ENCODE measurements around the gene TXNRD2. TPM values are rescaled to one million over a fixed set of nuclear protein-coding genes. Genes with fewer than 3 reads are reported as not detected.

Gene TXNRD2
- total and polyA plus RNA-seq, 2 of the 4 experiments (the other 2 are of a cell fraction) = 15.6 to 25.7 TPM

GRCh38 chr22:19911540-19912270, 29.9 kb downstream of the TXNRD2 start (continued):
- no peak for TF ChIP-seq ELK1 (IDR thresholded peaks at IDR 0.05; ENCODE audit: borderline replicate concordance, low read depth, low read length)

GRCh38 chr22:19910180-19910744, 31.4 kb downstream of the TXNRD2 start:
- in situ Hi-C loops (cut with MboI; ENCODE audit: low sequenced_read_pairs) = loop anchor here (5.0 kb wide), 1 partner anchor 178 kb away; no protein-coding TSS in a partner anchor
- Histone ChIP-seq H2BK120ac (ENCODE audit: low read depth, low read length) (no peak overlapping the region; the same call in 1 of the 2 replicates), H3K9me1 (ENCODE audit: insufficient read depth, low read length) (peaks cover 6% of the 10 kb centered on the region; the same call in 1 of the 2 replicates), H2AK9ac (replicated peaks; ENCODE audit: low read depth, low read length, poor library complexity) (no peak overlapping the region), H2BK15ac (ENCODE audit: low read depth, low read length) (no peak overlapping the region), H3K18ac (ENCODE audit: low read depth, low read length) (no peak overlapping the region), H2AK5ac (ENCODE audit: low read depth, low read length) (no peak overlapping the region), H3K9ac (ENCODE audit: low read depth, low read length) (no peak overlapping the region), H3K4me3 (ENCODE audit: insufficient read depth, low read depth, low read length) (no peak overlapping the region), H3K4me2 (ENCODE audit: low read depth, low read length) (no peak overlapping the region), H2BK20ac (ENCODE audit: low read depth, low read length) (no peak overlapping the region), H3K79me1 (ENCODE audit: low read depth in 1 of 2, low read length in 2 of 2) (peaks cover 0 to 7% of the 10 kb centered on the region in 2 experiments; a peak in 2 of 4 replicates), H2AFZ (replicated peaks; ENCODE audit: low read length, poor library complexity) (peak overlapping the region; percentile 80), H4K5ac (ENCODE audit: low read depth, low read length) (no peak overlapping the region), H3K4me1 (ENCODE audit: control insufficient read depth, insufficient read depth, low read length) (peaks cover 6% of the 10 kb centered on the region), H3K27me3 (ENCODE audit: control insufficient read depth, insufficient read depth, low read length) (no peaks in the 10 kb centered on the region), H2BK5ac (ENCODE audit: low read depth, low read length, poor library complexity, severe bottlenecking) (no peak overlapping the region), H3K56ac (ENCODE audit: extremely low read depth, insufficient read depth, low read length) (no peak overlapping the region), H3K36me3 (ENCODE audit: control insufficient read depth, insufficient read depth, low read length) (peaks cover 21% of the 10 kb centered on the region), H3K23ac (ENCODE audit: low read depth, low read length) (no peak overlapping the region), H3K14ac (replicated peaks; ENCODE audit: low read depth, low read length) (no peak overlapping the region), H4K20me1 (ENCODE audit: insufficient read depth, low read length) (no peaks in the 10 kb centered on the region), H4K91ac (ENCODE audit: insufficient read depth, low read depth, low read length) (no peak overlapping the region), H3K27ac (ENCODE audit: insufficient read depth, low read length) (no peak overlapping the region), H3K4ac (ENCODE audit: low read depth, low read length) (no peak overlapping the region), H4K8ac (ENCODE audit: low read depth in 2 of 2, low read length in 2 of 2) (no peak overlapping the region; a peak in 1 of 4 replicates), H3K9me3 (ENCODE audit: control insufficient read depth, insufficient read depth, low read length) (no peaks in the 10 kb centered on the region; the same call in 1 of the 2 replicates)
- no TSS peak for BruUV-seq (replicated peaks)
- CTCF ChIA-PET = interaction anchor here (0.5 to 2.0 kb wide), 7 partner anchors 54 to 571 kb away, joined by 3 to 27 read pairs (median 4); no protein-coding TSS in a partner anchor
- POLR2A ChIA-PET (ENCODE audit: unreplicated experiment) = no interaction called here
- no peak for DNase-seq
- 21% methylated on average over 2 of the region's 4 CpGs; no CpG with 5 or more reads in 1 of the 2 experiments for WGBS, 2 experiments (ENCODE audit: extremely low coverage in 2 of 2, insufficient read length in 1 of 2)
- ATAC-seq (ENCODE audit: low read depth) = no peak; the same call in 1 of the 2 replicates
- intact Hi-C loops (cut with micrococcal nuclease) = loop anchor here (1.0 kb wide), 2 partner anchors 56 to 180 kb away; partner anchors contain the start of genes GNB1L and RTL10
- dilution Hi-C loops (cut with HindIII; ENCODE audit: low sequenced_read_pairs, unreplicated experiment) = no loop called here
- no peak for TF ChIP-seq BHLHE40 (IDR thresholded peaks at IDR 0.05; ENCODE audit: low read depth, low read length)
- TF ChIP-seq NFE2L2 (IDR thresholded peaks at IDR 0.05; ENCODE audit: low read depth, low read length) = no peak
- TF ChIP-seq ELK1 (IDR thresholded peaks at IDR 0.05; ENCODE audit: borderline replicate concordance, low read depth, low read length) = no peak
- no peak for TF ChIP-seq MAZ (IDR thresholded peaks at IDR 0.05; ENCODE audit: borderline replicate concordance, low read depth, low read length)
- TF ChIP-seq MAFK (IDR thresholded peaks at IDR 0.05; ENCODE audit: low read depth, low read length) = no peak
- no peak for TF ChIP-seq SMC3 (IDR thresholded peaks at IDR 0.05; ENCODE audit: low read depth, low read length)
- TF ChIP-seq RFX5 (IDR thresholded peaks at IDR 0.05; ENCODE audit: low read depth, low read length) = no peak
- TF ChIP-seq MXI1 (IDR thresholded peaks at IDR 0.05; ENCODE audit: borderline replicate concordance, low read depth, low read length) = no peak
- TF ChIP-seq FOS (IDR thresholded peaks at IDR 0.05; ENCODE audit: low read depth, low read length) = no peak
- no peak for TF ChIP-seq RAD21 (IDR thresholded peaks at IDR 0.05; ENCODE audit: low read length)
- TF ChIP-seq POLR2A (IDR thresholded peaks at IDR 0.05; ENCODE audit: low read depth, low read length) = no peak
- no peak for TF ChIP-seq USF2 (IDR thresholded peaks at IDR 0.05; ENCODE audit: low read depth, low read length)

Measured in IMR-90 (cell line).